Measurements from ENCODE around the gene IFNA10. TPM values are rescaled to one million over a fixed set of nuclear protein-coding genes. Genes with fewer than 3 reads are reported as not detected.

Gene IFNA10
- total and polyA plus RNA-seq, 2 of the 8 experiments (the other 6 are each of a cell fraction or from before 2014, with no cell fraction given) = not detected

DNA sequence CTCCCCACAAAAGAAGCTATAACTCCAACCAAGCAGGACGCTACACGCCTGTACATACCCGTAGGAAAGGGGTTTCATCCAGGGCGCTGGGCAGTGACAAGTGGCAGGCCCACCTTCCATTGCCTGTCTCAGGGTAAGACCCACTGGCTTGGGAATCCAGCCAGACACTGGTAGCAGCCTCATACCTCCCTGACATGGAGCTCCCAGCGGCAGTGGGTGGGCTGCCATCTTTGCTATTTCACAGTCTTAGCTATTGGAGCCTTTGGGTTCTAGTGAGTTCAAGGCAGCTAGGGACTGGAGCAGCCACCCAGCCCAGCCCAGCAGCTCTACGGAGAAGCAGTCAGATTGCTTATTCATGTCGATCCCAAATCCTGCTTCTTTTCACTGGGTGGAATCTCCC, 3.4 kb upstream of the IFNA10 start (continued):
- TF ChIP-seq CHD2 (IDR thresholded peaks at IDR 0.05; ENCODE audit: low read length) (no peak), RFX5 (IDR thresholded peaks at IDR 0.05; ENCODE audit: borderline replicate concordance, low read depth, low read length) (no peak), RXRA (IDR thresholded peaks at IDR 0.05; ENCODE audit: insufficient read depth, low read depth, low read length) (no peak)

All from H1 (cell line).